NCI-H1105 (cell line): ENCODE data around the gene ACTN1.

Experiments
- DNase-seq: peaks from one replicate; lab custom pipeline; 2025; lab: John Stamatoyannopoulos, UW

ACTN1 gene

GRCh38 chr14:68916358-68916941 lies 62.7 kb downstream of the ACTN1 start:
- DNase-seq: no peak

GRCh38 chr14:68913516-68913915 lies 65.6 kb downstream of the ACTN1 start:
- no peak for DNase-seq

GRCh38 chr14:68911594-68912227 lies 67.4 kb downstream of the ACTN1 start:
- peak; percentile 66 for DNase-seq

DNA sequence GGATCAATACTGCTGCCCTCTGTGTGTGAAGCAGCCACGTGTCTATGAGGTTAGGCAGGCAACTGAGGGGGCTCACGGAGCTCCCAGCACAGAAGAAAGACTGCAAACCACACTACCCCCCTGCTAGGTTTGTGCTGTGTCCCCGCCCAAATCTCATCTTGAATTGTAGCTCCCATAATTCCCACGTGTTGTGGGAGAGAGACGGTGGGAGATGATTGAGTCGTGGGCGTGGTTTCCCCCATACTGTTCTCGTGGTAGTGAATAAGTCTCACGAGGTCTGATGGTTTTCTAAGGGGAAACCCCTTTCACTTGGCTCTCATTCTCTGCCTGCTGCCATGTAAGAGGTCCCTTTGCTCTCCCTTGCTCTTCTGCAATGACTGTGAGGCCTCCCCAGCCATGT lies 68.6 kb downstream of the ACTN1 start:
- no peak for DNase-seq

- no peak for DNase-seq
Measured at GRCh38 chr14:68908803-68909202, 70.3 kb downstream of the ACTN1 start.

GRCh38 chr14:68908201-68908600 lies 70.9 kb downstream of the ACTN1 start:
- DNase-seq: no peak

DNA sequence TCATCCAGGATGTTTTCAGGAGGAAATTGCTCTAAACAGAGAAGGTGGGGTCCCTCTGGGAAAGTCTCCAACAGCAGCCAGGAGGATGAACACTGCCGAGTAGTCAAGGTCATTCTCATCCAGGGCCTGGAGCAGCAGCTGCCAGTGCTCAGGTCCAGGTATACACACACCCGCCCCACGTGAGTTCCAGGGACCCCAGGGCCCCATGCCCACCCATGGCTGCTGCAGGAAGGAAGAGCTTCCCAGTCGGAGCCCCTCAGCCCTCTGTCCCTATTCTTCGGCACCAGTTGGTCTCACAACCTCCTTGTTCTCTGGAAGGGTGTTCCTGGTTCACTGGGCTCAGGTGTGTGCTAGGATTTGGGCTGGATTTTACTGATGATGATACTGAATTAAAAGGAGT lies 72.7 kb downstream of the ACTN1 start:
- no peak for DNase-seq

- DNase-seq: no peak
Measured at GRCh38 chr14:68905107-68905895, 73.8 kb downstream of the ACTN1 start.

GRCh38 chr14:68902357-68902756 lies 76.7 kb downstream of the ACTN1 start:
- DNase-seq: no peak

GRCh38 chr14:68899033-68899603 lies 80.0 kb downstream of the ACTN1 start:
- no peak for DNase-seq

DNA sequence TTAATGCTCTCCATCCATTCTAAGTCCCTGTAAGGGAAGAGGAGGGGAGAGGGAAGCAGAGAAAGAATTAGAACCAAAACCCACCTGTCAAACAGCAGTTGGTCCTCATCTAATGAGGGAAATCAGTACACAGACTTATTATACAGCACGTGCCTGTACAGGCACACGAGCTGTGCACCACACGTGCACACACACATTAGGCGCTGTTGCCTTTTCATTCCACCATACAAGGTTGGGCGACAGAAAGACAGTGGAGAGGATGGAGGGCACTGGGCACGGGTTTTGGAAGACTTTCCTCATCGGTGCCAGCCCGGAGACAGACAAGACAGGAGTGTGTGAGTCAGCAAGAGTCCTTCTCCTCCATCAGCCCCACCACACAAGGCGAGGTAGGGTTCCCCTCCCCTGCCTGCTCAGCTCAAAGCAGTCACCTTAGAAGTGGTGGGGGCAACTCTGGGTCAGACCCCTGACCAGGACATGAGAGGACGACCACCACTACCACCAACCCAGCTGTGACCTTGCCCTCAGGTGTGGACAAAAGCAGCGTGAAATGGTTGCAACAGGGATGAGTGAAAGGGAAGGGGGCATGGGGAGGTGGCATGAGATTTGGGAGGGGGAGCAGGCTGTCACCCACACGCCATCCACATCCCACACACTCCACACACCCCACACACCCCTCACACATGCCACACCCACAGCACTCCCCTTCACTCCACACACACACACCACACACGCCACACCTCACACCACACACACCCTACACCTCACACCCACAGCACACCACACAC lies 80.7 kb downstream of the ACTN1 start:
- DNase-seq: no peak

DNA sequence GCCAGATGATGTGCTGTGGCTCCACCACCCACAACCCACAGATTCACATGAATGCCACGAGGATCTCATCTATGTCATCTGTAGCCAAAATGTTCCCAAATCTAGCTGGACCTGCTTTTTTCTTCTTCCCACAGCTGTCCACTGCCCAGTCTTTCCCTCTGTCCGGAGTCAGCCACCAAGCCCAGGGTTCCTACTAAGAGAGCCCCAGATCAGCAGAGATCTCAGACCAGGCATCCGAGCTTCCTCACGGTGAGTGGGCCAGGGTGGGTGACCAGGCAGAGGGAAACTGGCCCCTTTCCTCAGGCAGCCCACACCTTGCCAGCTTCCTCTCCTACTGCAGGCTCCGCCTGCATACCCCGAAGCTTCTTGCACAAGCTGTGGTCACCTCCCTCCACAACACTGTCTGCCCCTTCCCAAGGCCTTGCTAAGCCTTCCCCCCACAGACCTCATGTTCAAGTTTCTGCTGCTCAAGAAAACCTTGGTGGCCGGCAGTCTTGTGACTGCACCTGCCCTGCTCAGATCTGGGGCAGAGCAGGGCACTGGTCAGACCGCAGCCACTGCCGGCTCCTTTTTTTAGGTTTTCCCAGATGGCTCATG lies 81.4 kb downstream of the ACTN1 start:
- no peak for DNase-seq

DNA sequence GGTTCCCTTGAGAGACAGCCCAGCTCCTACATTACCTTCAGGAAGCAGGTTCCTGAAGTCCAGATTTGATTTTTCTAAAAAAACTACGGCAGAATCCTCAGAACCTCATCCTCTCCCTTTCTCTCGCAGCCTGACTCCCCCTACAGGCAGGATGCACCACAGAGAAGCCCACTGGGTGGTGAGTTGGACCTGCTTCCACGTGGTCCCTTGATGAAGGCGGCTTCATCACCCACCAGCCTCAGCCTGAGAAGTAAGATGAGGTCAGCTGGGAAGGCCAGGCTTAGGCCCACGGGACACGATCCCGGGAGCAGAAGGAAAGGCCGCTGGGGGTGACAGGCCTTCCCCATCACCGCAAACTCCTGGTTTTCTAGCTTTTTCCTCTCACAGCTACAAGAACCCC lies 83.0 kb downstream of the ACTN1 start:
- no peak for DNase-seq

GRCh38 chr14:68894802-68895703 lies 84.0 kb downstream of the ACTN1 start:
- no peak for DNase-seq

DNA sequence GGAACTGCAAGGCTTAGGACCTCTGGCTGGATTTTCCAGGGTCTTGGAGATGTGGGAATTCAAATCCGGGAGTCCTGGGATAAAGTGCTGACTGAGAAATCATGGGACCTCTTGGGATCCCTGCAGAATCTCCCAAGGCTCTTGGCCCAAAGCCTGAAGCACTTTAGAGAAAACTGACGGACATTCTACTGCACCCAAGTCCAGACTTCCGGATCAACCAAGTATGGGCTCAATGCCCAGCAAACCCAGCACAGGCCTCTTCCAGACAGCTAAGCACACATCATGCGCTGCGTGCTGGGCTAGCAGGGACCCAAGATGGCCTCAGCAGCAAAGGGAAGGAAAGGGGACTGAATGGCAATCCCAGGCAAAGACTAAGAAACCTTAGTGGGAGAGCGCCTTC lies 85.0 kb downstream of the ACTN1 start:
- no peak for DNase-seq

GRCh38 chr14:68893566-68893965 lies 85.5 kb downstream of the ACTN1 start:
- no peak for DNase-seq

GRCh38 chr14:68892961-68893360 lies 86.1 kb downstream of the ACTN1 start:
- no peak for DNase-seq

- DNase-seq: no peak
Measured at GRCh38 chr14:68891851-68892660, 87.0 kb downstream of the ACTN1 start.

DNA sequence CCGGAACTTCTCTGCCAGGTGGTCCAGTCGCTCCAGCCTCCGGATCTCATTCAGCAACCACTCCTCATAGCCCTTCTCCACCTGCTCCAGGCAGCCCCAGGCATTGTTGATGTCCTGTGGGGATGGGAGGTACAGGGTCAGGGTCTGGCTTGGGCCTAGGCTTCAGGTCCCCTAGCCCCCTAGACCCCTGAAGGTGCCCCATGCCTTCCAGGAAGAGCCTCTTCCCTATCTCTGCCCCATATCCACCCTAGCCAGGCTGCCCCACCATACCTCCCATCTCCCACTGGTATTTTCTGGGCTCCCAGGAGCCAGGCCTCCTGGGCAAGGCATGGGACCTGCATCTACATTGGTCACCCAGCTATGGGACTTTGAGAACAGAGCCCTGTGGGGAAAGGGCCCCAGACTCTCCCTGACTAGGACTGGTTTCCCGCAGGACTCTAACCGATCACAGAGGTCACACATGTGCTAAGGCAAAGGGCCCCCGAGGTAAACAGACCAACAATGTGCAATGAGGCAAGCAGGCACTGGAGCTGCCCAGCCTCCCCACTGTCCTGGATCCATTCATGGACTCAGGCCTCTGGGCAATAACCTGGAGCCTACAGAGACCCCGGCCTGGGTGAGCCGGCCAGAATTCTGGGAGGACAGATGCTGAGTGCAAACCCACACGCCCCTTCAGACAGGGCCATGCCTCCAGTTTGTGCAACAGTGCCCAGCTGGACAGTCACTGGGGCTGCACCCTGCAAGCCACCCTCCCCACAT lies 88.8 kb downstream of the ACTN1 start:
- no peak for DNase-seq
